Loucy (cell line): Measurements from ENCODE around the gene SPATS2.

Experiments used
- H2AFZ ChIP-seq: fragments of 200-600 bp; sonication (generic); 2 replicates; pipeline ENCODE4 v1.6.0; 2016; ENCODE audit warnings: antibody characterized with exemption, mild to moderate bottlenecking, low read length, moderate library complexity
- H3F3A ChIP-seq: fragments of 200-600 bp; 2 replicates; pipeline ENCODE4 v1.6.0; 2016; ENCODE audit warnings: antibody characterized with exemption, low read depth, mild to moderate bottlenecking
- H3K27me3 ChIP-seq: fragments of 200-600 bp; sonication (generic); 2 replicates; pipeline ENCODE4 v1.6.1; 2014; ENCODE audit warnings: low read length, mild to moderate bottlenecking; ENCODE audit not compliant: insufficient read depth, poor library complexity, severe bottlenecking
- H3K36me3 ChIP-seq: fragments of 200-600 bp; sonication (generic); 2 replicates; pipeline ENCODE4 v1.6.1; 2016; ENCODE audit warnings: low read length; ENCODE audit not compliant: insufficient read depth
- H3K4me1 ChIP-seq: fragments of 200-600 bp; sonication (generic); 2 replicates; pipeline ENCODE4 v1.5.1; 2014; ENCODE audit warnings: low read length, mild to moderate bottlenecking; ENCODE audit not compliant: insufficient read depth, poor library complexity, severe bottlenecking
- H3K4me2 ChIP-seq: fragments of 200-600 bp; sonication (generic); 2 replicates; pipeline ENCODE4 v1.6.0; 2014; ENCODE audit warnings: antibody characterized with exemption, low read length, low read depth, mild to moderate bottlenecking; ENCODE audit not compliant: poor library complexity, severe bottlenecking
- H3K4me3 ChIP-seq: fragments of 200-600 bp; sonication (generic); 2 replicates; pipeline ENCODE4 v1.5.1; 2014; ENCODE audit warnings: low read length, mild to moderate bottlenecking, mixed read lengths; ENCODE audit not compliant: poor library complexity, severe bottlenecking
- H3K79me2 ChIP-seq: fragments of 200-600 bp; sonication (generic); 2 replicates; pipeline ENCODE4 v1.6.1; 2014; ENCODE audit warnings: low read length; ENCODE audit not compliant: insufficient read depth
- H3K9ac ChIP-seq: fragments of 200-600 bp; sonication (generic); 2 replicates; pipeline ENCODE4 v1.6.0; 2014; ENCODE audit warnings: mild to moderate bottlenecking, low read depth, low read length, moderate library complexity; ENCODE audit not compliant: poor library complexity, severe bottlenecking
- H3K9me2 ChIP-seq: fragments of 200-600 bp; sonication (generic); replicated peaks from 2 replicates; pipeline ENCODE4 v1.6.1; 2016; ENCODE audit warnings: low read depth, low read length, mixed read lengths
- H3K9me3 ChIP-seq: fragments of 200-600 bp; sonication (generic); 2 replicates; pipeline ENCODE4 v1.6.1; 2014; ENCODE audit warnings: mild to moderate bottlenecking, antibody characterized with exemption, low read length, low read depth; ENCODE audit not compliant: insufficient read depth
- H4K20me1 ChIP-seq: fragments of 200-600 bp; sonication (generic); 2 replicates; pipeline ENCODE4 v1.6.0; 2014; ENCODE audit warnings: antibody characterized with exemption, low read length, mild to moderate bottlenecking; ENCODE audit not compliant: insufficient read depth, poor library complexity, severe bottlenecking
- CTCF ChIP-seq: fragments of 200-600 bp; sonication (generic); conservative IDR thresholded peaks from 2 replicates; pipeline ENCODE4 v1.5.1; 2014; ENCODE audit warnings: mild to moderate bottlenecking, antibody characterized with exemption, low read length
- EZH2phosphoT487 ChIP-seq: fragments of 200-600 bp; IDR thresholded peaks from 2 replicates; pipeline ENCODE4 v1.6.1; 2018; ENCODE audit warnings: antibody characterized with exemption, mild to moderate bottlenecking, moderate library complexity, borderline replicate concordance

The SPATS2 gene

GRCh38 chr12:49543914-49544815 is 176.9 kb downstream of the SPATS2 start:
- no peaks in the 10 kb centered on the region for H3K36me3 ChIP-seq
- H3K79me2 ChIP-seq, result no peaks in the 10 kb centered on the region
- no peak for TF ChIP-seq CTCF
- TF ChIP-seq EZH2phosphoT487, result no peak
- H3K9ac ChIP-seq, result no peak overlapping the region
- no peak overlapping the region for H3K4me3 ChIP-seq
- H2AFZ ChIP-seq, result no peak overlapping the region
- H3K9me3 ChIP-seq, result no peaks in the 10 kb centered on the region
- no peaks in the 10 kb centered on the region for H3K4me1 ChIP-seq
- no peaks in the 10 kb centered on the region for H3F3A ChIP-seq
- no peaks in the 10 kb centered on the region for H4K20me1 ChIP-seq
- no peaks in the 10 kb centered on the region for H3K27me3 ChIP-seq
- no peaks in the 10 kb centered on the region for H3K9me2 ChIP-seq
- H3K4me2 ChIP-seq, result no peak overlapping the region

GRCh38 chr12:49545815-49546214 is 178.6 kb downstream of the SPATS2 start:
- H3K27me3 ChIP-seq, result no peaks in the 10 kb centered on the region
- no peak overlapping the region for H3K4me2 ChIP-seq
- H3K36me3 ChIP-seq, result no peaks in the 10 kb centered on the region
- no peaks in the 10 kb centered on the region for H4K20me1 ChIP-seq
- H3K9me3 ChIP-seq, result no peaks in the 10 kb centered on the region
- H3K4me3 ChIP-seq, result no peak overlapping the region
- no peak overlapping the region for H2AFZ ChIP-seq
- H3K79me2 ChIP-seq, result no peaks in the 10 kb centered on the region
- no peaks in the 10 kb centered on the region for H3K4me1 ChIP-seq
- H3F3A ChIP-seq, result no peaks in the 10 kb centered on the region
- H3K9ac ChIP-seq, result no peak overlapping the region
- no peak for TF ChIP-seq EZH2phosphoT487
- no peak for TF ChIP-seq CTCF
- no peaks in the 10 kb centered on the region for H3K9me2 ChIP-seq

GRCh38 chr12:49546481-49546880 is 179.2 kb downstream of the SPATS2 start:
- Histone ChIP-seq H3K4me1 (peaks cover 1% of the 10 kb centered on the region), H3K27me3 (no peaks in the 10 kb centered on the region), H3K4me3 (no peak overlapping the region), H2AFZ (no peak overlapping the region), H3K36me3 (no peaks in the 10 kb centered on the region), H3K4me2 (no peak overlapping the region), H4K20me1 (no peaks in the 10 kb centered on the region), H3K79me2 (no peaks in the 10 kb centered on the region), H3F3A (no peaks in the 10 kb centered on the region), H3K9me3 (no peaks in the 10 kb centered on the region), H3K9ac (no peak overlapping the region), H3K9me2 (no peaks in the 10 kb centered on the region)
- no peak for TF ChIP-seq EZH2phosphoT487
- no peak for TF ChIP-seq CTCF
